Measurements from ENCODE around the gene CD180.

DNA sequence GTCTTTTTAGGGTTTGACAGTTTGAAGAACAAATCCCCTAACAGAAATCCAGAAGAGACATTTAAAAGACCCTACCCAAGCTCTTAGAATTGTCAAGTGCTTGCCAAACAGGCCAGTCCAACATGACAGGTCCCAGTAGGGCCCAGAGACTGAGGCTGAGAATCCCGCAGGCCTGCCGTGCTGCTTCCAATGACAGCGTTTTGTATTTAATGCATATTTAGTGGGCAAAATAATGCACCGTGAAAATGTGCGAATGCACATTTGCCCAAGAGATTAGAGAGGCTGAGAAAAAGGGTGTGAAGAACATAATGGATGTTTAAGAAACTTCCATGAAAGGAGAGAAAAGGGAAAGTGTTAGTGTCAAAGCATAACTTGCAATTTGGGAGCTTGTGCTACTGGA lies 57.6 kb downstream of the CD180 start:
- TF ChIP-seq, protein P1, sequence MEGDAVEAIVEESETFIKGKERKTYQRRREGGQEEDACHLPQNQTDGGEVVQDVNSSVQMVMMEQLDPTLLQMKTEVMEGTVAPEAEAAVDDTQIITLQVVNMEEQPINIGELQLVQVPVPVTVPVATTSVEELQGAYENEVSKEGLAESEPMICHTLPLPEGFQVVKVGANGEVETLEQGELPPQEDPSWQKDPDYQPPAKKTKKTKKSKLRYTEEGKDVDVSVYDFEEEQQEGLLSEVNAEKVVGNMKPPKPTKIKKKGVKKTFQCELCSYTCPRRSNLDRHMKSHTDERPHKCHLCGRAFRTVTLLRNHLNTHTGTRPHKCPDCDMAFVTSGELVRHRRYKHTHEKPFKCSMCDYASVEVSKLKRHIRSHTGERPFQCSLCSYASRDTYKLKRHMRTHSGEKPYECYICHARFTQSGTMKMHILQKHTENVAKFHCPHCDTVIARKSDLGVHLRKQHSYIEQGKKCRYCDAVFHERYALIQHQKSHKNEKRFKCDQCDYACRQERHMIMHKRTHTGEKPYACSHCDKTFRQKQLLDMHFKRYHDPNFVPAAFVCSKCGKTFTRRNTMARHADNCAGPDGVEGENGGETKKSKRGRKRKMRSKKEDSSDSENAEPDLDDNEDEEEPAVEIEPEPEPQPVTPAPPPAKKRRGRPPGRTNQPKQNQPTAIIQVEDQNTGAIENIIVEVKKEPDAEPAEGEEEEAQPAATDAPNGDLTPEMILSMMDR (IDR thresholded peaks at IDR 0.05; ENCODE audit: low read depth, low read length) = no peak
- TF ChIP-seq POLR2A (IDR thresholded peaks at IDR 0.05; ENCODE audit: extremely low read depth, insufficient read length) = no peak
- TF ChIP-seq, protein P2, sequence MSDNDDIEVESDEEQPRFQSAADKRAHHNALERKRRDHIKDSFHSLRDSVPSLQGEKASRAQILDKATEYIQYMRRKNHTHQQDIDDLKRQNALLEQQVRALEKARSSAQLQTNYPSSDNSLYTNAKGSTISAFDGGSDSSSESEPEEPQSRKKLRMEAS (IDR thresholded peaks at IDR 0.05; ENCODE audit: low read depth, low read length) = no peak
- TF ChIP-seq MYC (IDR thresholded peaks at IDR 0.05; ENCODE audit: low read depth, low read length) = no peak
